ELR (cell line): Measurements from ENCODE around the gene KCTD21.

ENCODE experiments used
- DNase-seq: peaks from one replicate; pipeline ENCODE4 v3.0.0-alpha.2; 2015; ENCODE audit warnings: low read depth

Gene KCTD21

DNA sequence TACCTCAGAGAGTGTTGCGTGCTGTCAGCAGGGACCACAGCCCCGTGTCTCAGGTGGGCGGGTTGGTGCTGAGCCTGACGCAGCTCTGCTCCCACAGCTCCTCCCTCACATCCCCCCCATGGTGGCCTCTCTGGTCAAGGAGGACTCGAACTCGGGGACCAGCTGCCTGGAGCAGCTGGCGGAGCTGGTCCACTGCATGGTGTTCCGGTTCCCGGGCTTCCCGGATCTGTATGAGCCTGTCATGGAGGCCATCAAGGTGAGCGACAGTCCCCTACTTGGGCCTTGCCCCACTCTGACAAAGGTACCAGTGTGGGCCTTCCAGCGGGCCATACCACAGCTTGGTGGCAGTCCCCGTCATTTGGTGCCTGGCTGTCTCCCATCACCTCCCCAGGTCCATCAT lies 12.1 kb upstream of the KCTD21 start:
- DNase-seq, result no peak

GRCh38 chr11:78200061-78200460 lies 11.6 kb upstream of the KCTD21 start:
- no peak for DNase-seq

- no peak for DNase-seq
These were observed 11.2 kb upstream of the KCTD21 start for GRCh38 chr11:78199653-78200015.

GRCh38 chr11:78199015-78199652 lies 10.7 kb upstream of the KCTD21 start:
- DNase-seq, result no peak

- DNase-seq, result no peak
These were observed 9.4 kb upstream of the KCTD21 start for GRCh38 chr11:78197816-78198215.

DNA sequence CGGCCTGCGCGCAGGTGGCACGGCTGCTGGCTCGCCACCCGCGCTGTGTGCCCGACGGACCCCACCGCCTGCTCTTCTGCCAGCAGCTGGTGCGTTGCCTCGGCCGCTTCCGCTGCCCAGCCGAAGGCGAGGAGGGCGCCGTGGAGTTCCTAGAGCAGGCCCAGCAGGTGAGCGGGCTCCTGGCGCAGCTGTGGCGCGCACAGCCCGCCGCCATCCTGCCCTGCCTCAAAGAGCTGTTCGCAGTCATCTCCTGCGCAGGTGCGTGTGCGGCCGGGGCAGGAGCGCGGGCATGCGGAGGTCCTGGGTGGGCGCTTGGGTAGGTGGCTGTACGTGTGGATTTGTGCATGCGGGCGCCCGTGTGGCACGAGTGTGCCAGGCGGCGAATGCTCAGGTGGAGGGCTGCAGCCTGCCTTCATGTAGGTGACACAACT lies 8.2 kb upstream of the KCTD21 start:
- DNase-seq, result no peak

DNA sequence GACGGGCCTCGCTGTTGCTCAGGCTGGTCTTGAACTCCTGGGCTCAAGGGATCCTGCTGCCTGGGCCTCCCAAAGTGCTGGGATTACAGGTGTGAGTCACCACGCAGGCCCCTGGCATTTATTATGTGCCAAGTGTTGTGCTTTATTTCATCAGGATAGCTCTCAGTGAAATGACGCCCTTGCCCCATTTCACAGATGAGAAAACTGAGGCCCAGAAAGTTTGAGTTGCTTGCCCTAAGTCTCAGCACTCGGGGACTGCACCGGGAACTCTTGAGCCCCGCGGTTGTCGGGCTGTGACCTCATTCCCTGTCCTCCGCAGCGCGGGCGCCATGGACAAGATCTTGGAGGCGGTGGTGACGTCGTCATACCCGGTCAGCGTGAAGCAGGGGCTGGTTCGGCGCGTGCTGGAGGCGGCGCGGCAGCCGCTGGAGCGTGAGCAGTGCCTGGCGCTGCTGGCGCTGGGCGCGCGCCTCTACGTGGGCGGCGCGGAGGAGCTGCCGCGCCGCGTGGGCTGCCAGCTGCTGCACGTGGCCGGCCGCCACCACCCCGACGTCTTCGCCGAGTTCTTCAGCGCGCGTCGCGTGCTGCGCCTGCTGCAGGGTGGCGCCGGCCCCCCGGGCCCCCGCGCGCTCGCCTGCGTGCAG lies 7.6 kb upstream of the KCTD21 start:
- DNase-seq, result no peak

- DNase-seq, result no peak
These were observed 6.1 kb upstream of the KCTD21 start for GRCh38 chr11:78194490-78194889.

DNA sequence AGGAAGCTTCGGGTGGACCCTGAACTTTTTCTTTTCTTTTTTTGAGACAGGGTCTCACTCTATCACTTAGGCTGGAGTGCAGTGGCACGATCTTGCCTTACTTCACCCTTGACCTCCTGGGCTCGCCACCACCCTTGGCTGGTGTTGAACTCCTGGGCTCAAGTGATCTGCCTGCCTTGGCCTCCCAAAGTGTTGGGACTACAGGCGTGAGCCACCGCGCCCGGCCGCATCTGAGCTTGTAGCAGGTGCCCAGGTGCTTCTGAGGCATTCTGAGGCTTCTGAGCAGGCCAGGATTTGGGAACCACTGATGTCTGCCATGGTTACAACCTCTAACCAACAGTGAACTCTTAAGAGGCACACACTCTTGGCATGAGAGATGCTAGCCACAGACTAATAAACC lies 5.4 kb upstream of the KCTD21 start:
- no peak for DNase-seq

DNA sequence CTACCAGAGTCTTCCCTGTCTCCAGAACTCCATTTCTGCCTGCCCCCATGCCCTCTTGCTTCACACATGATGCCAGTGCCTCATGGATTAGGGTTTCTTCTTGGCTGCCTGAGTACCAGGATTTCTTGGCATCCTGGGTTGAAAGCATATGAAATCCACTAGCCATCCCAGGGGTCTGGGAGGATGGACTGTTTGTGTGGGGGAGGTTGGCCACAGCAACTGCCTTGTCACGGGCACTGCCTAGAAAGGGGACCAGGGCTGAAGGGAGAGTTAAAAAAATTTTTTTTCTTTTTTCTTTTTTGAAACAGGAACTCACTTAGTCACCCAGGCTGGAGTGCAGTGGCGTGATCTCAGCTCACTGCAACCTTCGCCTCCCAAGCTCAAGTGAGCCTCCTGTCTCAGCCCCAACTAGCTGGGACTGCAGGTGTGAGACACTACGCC lies 4.5 kb upstream of the KCTD21 start:
- no peak for DNase-seq

- no peak for DNase-seq
These were observed 3.8 kb upstream of the KCTD21 start for GRCh38 chr11:78192223-78192719.

DNA sequence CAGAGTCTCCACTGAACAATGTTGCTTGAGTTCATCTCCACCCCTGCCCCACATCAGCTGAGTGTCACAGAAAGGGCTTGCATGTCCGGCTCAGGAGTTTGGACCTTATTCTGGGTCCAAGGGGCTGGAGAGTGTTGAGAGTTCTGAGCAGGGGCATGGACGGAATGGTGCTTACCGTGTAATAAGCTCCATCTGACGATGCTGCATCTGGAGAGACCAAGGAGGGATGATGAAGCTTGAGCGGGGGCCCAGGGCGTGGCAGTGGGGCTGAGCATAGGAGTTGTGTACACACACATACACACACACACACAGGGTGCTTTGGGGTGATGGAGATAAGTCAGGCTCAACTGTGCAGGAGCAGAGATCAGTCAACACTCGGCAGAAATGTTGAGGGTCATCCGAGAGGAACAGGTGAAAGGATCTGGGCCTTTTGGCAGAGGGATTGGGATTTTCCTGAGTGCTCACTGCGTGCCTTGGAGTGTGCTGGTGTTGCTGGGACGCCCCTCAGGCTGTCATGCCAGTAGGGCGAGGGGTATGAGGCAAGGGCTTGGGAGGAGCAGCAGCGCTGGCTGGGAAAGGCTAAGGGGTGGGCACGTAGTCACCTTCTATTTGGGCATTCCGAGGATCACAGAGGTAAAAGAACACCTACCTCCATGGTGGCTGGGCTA lies 2.6 kb upstream of the KCTD21 start:
- no peak for DNase-seq

GRCh38 chr11:78190374-78190773 lies 1.9 kb upstream of the KCTD21 start:
- DNase-seq, result no peak

- no peak for DNase-seq
These were observed 1.4 kb upstream of the KCTD21 start for GRCh38 chr11:78189851-78190250.

GRCh38 chr11:78189174-78189724 lies 823 bp upstream of the KCTD21 start:
- DNase-seq, result no peak

DNA sequence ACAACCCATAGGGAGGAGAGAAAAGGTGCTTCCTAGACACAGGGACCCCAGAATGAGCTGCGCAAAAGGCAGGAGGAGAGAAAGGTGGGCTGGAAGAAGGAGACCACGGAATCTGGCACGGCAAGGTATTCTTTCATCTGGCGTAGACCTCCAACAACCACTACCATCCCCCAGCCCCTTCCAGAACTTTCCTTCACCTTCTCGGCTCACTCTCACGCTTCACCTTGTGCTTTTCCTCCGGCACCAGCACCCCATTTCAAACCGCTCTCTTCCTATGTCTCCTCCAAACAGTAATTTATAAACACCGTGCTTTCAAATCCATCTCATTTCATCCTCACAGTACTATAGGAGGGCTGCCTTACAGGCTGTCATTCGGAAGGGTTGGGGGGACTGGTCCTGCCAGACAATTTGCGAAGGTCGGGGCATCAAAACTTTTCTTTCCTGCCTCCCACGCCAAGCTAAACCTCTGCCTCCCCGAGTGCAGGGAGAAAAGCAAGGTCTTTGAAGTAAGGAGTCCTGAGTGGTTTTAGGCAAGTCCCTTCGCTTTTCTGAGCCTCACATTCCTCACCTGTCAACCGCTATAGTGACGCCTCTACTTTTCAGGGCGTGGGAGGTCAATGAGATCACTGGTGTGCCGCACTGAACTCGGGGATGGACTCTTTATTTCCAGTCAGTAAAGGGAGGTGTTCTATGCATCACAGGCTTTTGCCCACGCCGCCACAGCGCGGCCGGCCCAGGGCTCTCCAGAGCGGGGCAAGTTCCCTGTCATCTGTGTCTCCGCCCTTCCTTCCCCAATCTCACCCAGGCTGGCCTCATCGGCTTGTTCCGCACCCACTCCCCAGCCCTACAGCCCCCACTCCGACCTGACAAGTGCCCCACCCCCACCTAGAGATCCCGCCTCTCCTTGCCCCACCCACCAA lies 800 bp downstream of the KCTD21 start:
- DNase-seq, result no peak

DNA sequence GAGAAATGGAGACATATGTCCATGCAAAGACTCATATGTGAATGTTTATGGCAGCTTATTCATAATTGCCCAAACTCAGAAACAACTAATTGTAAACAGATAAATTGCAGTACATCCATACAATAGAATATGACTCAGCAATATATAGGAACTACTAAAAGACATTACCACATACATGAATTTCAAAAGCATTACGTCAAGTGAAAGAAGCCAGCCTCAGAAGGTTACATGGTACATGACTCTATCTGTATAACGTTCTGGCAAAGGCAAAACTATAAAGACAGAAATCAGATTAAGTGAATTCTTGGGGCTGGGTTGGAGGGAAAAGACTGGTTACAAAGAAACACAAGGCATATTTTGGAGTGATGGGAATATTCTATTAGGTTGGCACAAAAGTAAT lies 7.2 kb downstream of the KCTD21 start:
- DNase-seq, result no peak

DNA sequence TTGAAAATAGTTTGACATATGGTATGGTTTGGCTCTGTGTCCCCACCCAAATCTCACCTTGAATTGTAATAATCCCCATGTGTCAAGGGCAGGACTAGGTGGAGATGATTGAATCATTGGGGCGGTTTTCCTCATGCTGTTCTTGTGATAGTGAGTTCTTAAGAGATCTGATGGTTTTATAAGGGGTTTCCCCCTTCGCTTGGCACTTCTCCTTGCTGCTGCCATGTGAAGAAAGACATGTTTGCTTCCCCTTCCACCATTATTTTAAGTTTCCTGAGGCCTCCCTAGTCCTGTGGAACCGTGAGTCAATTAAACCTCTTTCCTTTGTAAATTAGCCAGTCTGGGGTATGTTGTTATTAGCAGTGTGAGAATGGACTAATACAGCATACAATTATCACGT lies 7.7 kb downstream of the KCTD21 start:
- DNase-seq, result no peak

DNA sequence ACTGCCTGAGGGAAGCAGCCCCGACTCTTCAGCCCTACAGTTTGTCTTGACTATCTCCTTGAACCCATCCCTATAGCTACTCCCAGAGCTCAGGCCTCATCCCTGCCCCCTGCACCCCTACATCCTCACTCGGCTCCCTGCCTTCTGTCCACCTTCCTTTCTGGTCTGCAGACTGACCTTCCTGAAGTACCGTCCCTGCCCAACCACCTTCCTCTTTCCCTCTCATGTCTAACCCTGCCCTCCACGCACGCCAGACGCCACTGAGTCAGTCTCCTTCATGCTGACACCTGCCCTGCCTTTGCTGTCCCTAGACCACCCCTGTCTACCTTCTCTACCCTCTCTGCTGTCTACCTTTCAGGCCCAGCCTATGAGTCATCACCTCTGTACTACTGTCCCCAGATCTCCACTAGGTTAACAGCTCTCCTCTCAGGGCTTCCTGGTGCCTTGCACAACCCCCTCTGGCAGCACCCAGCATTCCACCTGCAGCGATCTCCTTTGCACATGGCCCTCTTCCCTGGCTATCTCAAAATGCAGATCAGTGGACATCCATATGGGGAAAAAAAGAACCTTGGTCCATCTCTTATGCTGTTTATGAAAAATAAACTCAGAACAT lies 8.9 kb downstream of the KCTD21 start:
- DNase-seq, result no peak

DNA sequence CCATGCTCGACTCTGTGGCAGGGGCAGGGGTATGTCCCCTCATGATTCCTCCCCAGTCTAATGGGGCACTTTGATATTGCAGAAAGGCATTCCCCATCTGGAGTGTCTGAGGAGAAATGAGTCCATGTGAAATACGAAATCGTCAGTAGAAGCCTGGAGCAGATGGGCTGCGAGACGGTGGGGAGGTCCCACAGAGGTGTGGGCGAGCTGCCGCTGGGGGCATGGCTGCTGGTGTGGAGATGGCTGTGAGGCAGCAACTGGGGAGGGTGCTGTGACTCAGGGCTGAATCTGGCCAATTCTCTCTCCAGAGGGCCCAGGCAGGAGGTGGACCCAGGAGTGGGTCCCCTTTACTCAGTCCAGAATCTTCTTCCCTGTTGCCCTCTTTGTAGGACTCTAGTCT lies 11.2 kb downstream of the KCTD21 start:
- no peak for DNase-seq

- no peak for DNase-seq
These were observed 11.8 kb downstream of the KCTD21 start for GRCh38 chr11:78176605-78177141.
